GM19099 (cell line): ENCODE data around the gene IL11RA.

ENCODE experiments used
- POLR2A ChIP-seq: IDR thresholded peaks from 3 replicates; pipeline ENCODE4 v1.6.1; 2011; ENCODE audit warnings: low read depth; ENCODE audit not compliant: insufficient read length; ENCODE audit errors: extremely low read depth

Gene IL11RA

DNA sequence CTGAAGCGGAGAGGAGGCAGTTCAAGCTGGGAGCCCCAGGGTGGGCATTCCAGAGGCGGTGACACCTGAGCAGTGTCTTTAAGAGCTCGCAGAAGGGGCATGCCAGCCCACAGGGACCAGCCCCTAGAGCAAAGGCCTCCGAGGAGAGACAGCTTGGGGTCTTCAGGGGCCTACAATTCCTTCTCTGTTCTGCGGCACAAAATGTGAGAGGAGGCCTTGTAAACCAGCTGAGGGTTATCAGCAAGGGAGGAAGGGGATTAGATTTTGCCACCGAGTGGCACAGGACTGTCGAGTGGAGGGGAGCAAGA is 13.9 kb upstream of the IL11RA start:
- no peak for TF ChIP-seq POLR2A

DNA sequence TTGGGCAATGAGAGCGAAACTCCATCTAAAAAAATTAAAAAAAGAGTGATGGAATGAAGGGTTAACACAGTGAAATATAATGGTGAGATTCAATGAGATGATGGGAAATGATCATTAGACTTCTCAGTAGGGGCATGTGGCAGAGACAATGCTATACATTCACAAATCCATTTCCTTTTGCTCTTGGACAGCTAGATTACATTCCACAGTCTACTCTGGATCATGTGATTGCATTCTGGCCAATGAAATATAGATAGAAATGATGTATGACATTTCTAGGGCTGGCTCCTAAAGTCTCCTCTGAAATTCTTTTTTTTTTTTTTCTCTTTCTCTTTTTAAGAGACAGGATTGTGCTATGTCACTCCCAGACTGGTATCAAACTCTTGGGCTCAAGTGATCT is 9.3 kb upstream of the IL11RA start:
- no peak for TF ChIP-seq POLR2A

DNA sequence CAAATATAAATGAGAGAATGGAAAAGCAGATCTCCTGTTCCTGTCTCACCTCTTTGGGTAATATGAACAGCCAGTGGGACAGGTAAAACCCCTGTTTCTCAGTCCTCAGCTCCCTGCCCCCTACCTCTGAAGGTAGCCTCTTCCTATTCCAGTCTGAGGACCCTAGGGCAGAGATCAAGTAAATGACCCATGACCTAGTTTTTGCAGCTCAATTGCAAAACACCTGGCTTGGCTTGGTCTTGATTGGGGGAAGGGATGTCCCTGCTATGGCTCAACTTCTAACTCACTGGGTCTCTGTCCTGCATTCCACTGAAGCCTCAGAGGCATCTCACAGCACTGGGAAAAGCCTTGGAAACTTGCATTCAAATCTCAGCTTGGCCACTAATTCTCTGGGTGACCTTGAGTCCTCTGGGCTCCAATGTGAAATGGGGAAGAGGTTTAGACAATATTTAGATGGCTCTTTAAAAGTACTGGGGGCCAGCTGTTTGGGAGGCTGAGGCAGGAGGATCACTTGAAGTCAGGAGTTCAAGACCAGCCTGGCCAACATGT is 7.1 kb upstream of the IL11RA start:
- TF ChIP-seq POLR2A: no peak

GRCh38 chr9:34646211-34647083 is 5.5 kb upstream of the IL11RA start, which contains the start of gene GALT:
TSS of gene GALT (plus strand) at chr9:34646675. CDS start at chr9:34646705, 30 bp downstream.
- TF ChIP-seq POLR2A: peak; percentile 74

DNA sequence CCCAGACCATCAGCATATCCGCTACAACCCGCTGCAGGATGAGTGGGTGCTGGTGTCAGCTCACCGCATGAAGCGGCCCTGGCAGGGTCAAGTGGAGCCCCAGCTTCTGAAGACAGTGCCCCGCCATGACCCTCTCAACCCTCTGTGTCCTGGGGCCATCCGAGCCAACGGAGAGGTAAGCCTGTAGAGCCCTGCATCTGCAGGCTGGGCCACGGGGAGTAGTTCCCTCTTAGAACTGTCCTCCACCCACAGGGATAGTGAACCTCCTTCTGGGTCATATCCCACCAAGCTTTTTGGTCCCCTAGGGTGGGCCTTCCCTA is 4.9 kb upstream of the IL11RA start:
- no peak for TF ChIP-seq POLR2A

DNA sequence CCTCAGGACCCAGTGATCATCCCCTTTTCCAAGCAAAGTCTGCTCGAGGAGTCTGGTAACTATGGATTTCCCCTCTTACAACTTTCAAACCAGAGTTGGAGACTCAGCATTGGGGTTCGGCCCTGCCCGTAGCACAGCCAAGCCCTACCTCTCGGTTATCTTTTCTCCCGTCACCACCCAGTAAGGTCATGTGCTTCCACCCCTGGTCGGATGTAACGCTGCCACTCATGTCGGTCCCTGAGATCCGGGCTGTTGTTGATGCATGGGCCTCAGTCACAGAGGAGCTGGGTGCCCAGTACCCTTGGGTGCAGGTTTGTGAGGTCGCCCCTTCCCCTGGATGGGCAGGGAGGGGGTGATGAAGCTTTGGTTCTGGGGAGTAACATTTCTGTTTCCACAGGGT is 4.3 kb upstream of the IL11RA start:
- TF ChIP-seq POLR2A: no peak

- TF ChIP-seq POLR2A: no peak
These were observed 3.3 kb upstream of the IL11RA start for GRCh38 chr9:34648673-34649072.

GRCh38 chr9:34650816-34651215 is 1.2 kb upstream of the IL11RA start:
- no peak for TF ChIP-seq POLR2A

DNA sequence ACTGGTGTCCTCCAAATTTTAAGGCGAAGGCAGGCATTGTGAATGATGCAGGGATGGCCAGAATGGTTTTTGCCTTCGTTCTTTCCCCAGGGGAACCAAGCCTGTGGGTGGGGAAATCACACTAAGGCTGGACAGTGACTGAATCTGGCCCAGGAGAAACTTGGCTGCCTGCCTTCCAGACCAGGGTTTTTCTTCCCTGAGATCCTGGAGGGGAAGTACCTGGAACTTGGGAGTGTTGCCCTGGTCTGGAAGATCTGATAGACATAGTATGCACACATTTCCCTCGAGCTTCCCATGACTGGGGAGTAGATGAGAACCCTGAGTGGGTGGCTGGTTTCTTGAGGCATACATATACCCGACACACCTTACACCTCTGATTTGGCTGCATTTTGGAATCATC is 664 bp upstream of the IL11RA start:
- TF ChIP-seq POLR2A: no peak

DNA sequence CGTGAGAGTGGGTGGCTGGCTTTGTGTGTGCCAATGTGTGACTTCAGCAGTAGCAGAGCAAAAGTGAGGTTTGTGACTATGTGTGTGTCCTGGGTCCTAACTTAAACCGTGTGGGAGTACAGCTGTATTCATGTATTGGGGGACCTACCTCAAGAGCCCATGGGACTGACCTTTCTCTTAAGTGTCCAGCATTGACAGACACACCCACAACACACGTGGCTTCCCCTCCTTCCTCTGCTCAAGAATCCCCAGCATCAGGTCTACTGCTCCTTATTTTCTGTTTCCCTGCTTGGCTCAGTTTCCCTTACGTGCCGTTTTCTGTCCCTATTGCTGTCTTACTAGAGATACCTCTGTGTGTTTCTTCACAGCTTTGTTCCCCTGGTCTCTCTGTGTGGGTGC is 616 bp downstream of the IL11RA start:
- no peak for TF ChIP-seq POLR2A

GRCh38 chr9:34653151-34654072 is 1.4 kb downstream of the IL11RA start:
- no peak for TF ChIP-seq POLR2A

GRCh38 chr9:34654323-34655051 is 2.5 kb downstream of the IL11RA start:
- no peak for TF ChIP-seq POLR2A

DNA sequence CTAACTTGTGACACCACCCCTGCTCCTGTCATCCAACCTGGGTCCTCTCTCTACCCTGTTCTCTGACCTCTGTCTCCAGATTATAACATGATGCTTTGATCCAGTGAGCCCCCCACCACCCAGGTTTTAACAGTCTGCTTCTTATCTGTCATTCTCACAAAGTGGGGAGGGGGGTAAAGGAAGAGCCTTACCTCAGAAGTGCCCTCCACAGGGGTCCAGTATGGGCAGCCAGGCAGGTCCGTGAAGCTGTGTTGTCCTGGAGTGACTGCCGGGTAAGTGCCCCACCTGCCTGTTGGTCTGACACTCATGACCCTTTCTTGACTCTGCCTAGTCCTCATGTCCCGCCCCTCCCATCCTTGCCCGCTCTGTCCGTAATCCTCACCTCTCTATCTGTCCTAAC is 3.4 kb downstream of the IL11RA start:
- TF ChIP-seq POLR2A: no peak

- TF ChIP-seq POLR2A: no peak
These were observed 5.0 kb downstream of the IL11RA start for GRCh38 chr9:34656992-34657391.

DNA sequence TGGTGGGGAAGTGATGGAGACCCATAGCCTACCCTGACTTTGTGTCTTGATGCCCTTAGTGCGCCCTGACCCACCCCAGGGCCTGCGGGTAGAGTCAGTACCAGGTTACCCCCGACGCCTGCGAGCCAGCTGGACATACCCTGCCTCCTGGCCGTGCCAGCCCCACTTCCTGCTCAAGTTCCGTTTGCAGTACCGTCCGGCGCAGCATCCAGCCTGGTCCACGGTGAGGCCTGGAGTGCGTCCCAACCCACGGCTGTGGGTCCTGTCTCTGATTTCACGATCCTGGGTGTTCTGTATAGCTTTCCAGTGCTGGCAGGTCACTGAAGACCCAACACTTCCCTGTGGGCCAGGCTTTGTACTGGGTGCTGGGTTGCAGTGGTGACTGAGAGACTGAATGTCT is 6.5 kb downstream of the IL11RA start:
- TF ChIP-seq POLR2A: no peak
